Breast epithelium (tissue), 3 donors: ENCODE data around the gene GHRH.

ENCODE experiments used
- CTCF ChIP-seq, 3 donors: fragments of 450-650 bp; IDR thresholded peaks; one replicate each; pipeline ENCODE4 v1.5.1; 2016 to 2017; ENCODE audit warnings: antibody characterized with exemption in 3 of 3, mild to moderate bottlenecking in 3 of 3, moderate library complexity in 3 of 3
- POLR2A ChIP-seq: fragments of 450-650 bp; IDR thresholded peaks from one replicate; pipeline ENCODE4 v1.6.1; 2016; ENCODE audit warnings: antibody characterized with exemption, mild to moderate bottlenecking, moderate library complexity
- POLR2AphosphoS5 ChIP-seq, 3 donors: sonication (generic); formaldehyde crosslinking; IDR thresholded peaks; one replicate each; pipeline ENCODE4 v1.6.1; 2017; ENCODE audit warnings: antibody characterized with exemption in 3 of 3

- no peak for TF ChIP-seq CTCF (IDR thresholded peaks at IDR 0.05)
- no peak for TF ChIP-seq POLR2A
- no peak for TF ChIP-seq POLR2AphosphoS5 (IDR thresholded peaks at IDR 0.05)
Observed at GRCh38 chr20:37266940-37267666, 5.5 kb upstream of the GHRH start.
